Calu3 (cell line): ENCODE results near the gene KLHL29. TPM values are rescaled to one million over a fixed set of nuclear protein-coding genes. Genes with fewer than 3 reads are reported as not detected.
A peak's percentile ranks its signal among the peaks of the same experiment; 100 is the strongest.

Experiments
- Bru-seq: library from RNA; stranded (reverse); fragments of 400-500 nt; gene quantifications from one replicate; lab custom pipeline; 2021; lab: Mats Ljungman, UMichigan
- BruChase-seq, 2 experiments: library from RNA; stranded (reverse); fragments of 400-500 nt; gene quantifications; one replicate each; lab custom pipeline; 2021; lab: Mats Ljungman, UMichigan
- BruUV-seq: library from RNA; stranded (reverse); fragments of 400-500 nt; replicated peaks from 2 replicates; lab custom pipeline; 2021; lab: Mats Ljungman, UMichigan
- CTCF ChIA-PET: fragments of 300-600 bp; sonication (Branson Sonifier 250); formaldehyde crosslinking; loops from one replicate; lab custom pipeline; 2022; ENCODE audit warnings: antibody characterized with exemption; lab: Charles Lee
- DNase-seq: peaks from one replicate; pipeline ENCODE4 v3.0.0; 2022
- H3K27ac Mint-ChIP-seq: one replicate; pipeline ENCODE4 v1.8.0; 2022; ENCODE audit warnings: mixed read lengths; ENCODE audit not compliant: unreplicated experiment
- H3K27me3 Mint-ChIP-seq: one replicate; pipeline ENCODE4 v1.8.0; 2022; ENCODE audit warnings: mixed read lengths; ENCODE audit not compliant: unreplicated experiment
- H3K36me3 Mint-ChIP-seq: one replicate; pipeline ENCODE4 v1.8.0; 2022; ENCODE audit warnings: mild to moderate bottlenecking, moderate library complexity, mixed read lengths; ENCODE audit not compliant: insufficient read depth, unreplicated experiment
- H3K4me1 Mint-ChIP-seq: one replicate; pipeline ENCODE4 v1.8.0; 2022; ENCODE audit warnings: mild to moderate bottlenecking, low read depth, mixed read lengths; ENCODE audit not compliant: unreplicated experiment
- H3K4me3 Mint-ChIP-seq: one replicate; pipeline ENCODE4 v1.8.0; 2022; ENCODE audit warnings: mild to moderate bottlenecking, low read depth, moderate library complexity, mixed read lengths; ENCODE audit not compliant: unreplicated experiment
- H3K9me3 Mint-ChIP-seq: one replicate; pipeline ENCODE4 v1.8.0; 2022; ENCODE audit warnings: low read depth, mixed read lengths; ENCODE audit not compliant: unreplicated experiment
- intact Hi-C: fragments of 100-400 bp; cut with micrococcal nuclease; formaldehyde crosslinking; loops from one replicate; pipeline ENCODE4 v1.10.0; 2022; ENCODE audit not compliant: unreplicated experiment
- long read RNA-seq: library from polyadenylated mRNA; stranded (forward); transcript quantifications from one replicate; pipeline ENCODE4 v2.0.0, GENCODE V29; 2022
- total RNA-seq: library from RNA; stranded (reverse); gene quantifications from 2 replicates; pipeline ENCODE4 v1.2.3, GENCODE V29; 2022
- TF ChIP-seq, protein P1 (sequence below): fragments of 200-600 bp; IDR thresholded peaks from one replicate; pipeline ENCODE4 v1.8.0; 2022; ENCODE audit warnings: antibody characterized with exemption; ENCODE audit not compliant: unreplicated experiment

KLHL29 gene
- total RNA-seq = 11.9 and 12.4 TPM in 2 replicates
- percentile 62 among the genes with signal in this experiment for Bru-seq, nascent RNA
- percentile 55 among the genes with signal in this experiment for BruChase-seq, experiment 1, labeled RNA remaining after a 6-hour chase
- BruChase-seq, experiment 2, labeled RNA remaining after a 2-hour chase = percentile 57 among the genes with signal in this experiment
- long read RNA-seq, full-length matches to known transcripts = 1 of 8 reads
- long read RNA-seq, partial matches to known transcripts = 1 of 8 reads
- long read RNA-seq, other reads (novel, unspliced or antisense) = 6 of 8 reads

DNA sequence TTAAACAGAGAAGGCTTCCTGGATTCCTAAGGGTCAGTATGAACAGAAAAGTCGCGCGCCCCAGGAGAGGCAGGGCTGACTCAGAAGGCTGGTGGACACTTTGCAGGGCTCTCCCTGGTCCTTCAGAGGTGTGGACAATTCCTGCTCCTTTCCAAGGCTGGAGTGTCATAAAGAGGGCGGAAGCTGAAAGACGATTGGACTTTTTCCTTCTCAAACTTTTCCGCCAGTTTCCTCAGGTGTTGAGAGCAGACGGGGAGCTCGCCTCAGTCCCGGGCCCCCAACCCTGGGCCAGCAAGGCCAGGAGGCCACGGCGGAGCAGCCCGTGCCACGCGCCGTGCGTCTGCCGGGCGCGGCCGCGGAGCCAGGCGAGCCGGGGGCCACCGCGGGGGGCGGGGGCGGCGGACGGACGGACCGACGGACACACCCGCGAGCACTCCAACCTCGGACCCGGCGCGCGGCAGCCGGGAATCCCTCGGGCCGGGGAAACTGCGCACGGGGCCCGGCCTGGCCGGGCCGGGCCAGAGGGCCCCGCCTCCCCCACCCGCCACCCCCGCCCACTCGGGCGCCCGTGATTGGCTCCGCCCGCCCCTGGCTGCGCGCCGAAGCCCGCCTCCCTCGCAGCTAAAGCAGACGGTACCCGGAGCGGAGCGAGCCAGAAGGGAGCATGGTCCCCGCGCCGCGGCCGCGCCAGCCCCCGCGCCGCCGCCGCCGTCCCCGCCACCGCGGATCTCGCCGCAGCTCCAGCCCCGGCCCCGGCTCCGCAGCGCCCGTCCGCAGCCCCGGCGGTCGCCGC is at the start of gene KLHL29:
Gene KLHL29 (plus strand): TSS at position 629 of the 793 bp plus-strand sequence. CDS start 177,018 bp downstream, outside the sequence.
- H3K4me3 Mint-ChIP-seq = peak within 1 kb of the TSS; percentile 84
- CTCF ChIA-PET = interaction anchor here (0.5 to 0.6 kb wide), 2 partner anchors 99 to 692 kb away, joined by 3 to 6 read pairs; no protein-coding TSS in a partner anchor
- peaks cover 37% of the 10 kb centered on the region for H3K4me1 Mint-ChIP-seq
- intact Hi-C loops = no loop called here
- H3K27me3 Mint-ChIP-seq = no peaks in the 10 kb centered on the region
- TF ChIP-seq, protein P1, sequence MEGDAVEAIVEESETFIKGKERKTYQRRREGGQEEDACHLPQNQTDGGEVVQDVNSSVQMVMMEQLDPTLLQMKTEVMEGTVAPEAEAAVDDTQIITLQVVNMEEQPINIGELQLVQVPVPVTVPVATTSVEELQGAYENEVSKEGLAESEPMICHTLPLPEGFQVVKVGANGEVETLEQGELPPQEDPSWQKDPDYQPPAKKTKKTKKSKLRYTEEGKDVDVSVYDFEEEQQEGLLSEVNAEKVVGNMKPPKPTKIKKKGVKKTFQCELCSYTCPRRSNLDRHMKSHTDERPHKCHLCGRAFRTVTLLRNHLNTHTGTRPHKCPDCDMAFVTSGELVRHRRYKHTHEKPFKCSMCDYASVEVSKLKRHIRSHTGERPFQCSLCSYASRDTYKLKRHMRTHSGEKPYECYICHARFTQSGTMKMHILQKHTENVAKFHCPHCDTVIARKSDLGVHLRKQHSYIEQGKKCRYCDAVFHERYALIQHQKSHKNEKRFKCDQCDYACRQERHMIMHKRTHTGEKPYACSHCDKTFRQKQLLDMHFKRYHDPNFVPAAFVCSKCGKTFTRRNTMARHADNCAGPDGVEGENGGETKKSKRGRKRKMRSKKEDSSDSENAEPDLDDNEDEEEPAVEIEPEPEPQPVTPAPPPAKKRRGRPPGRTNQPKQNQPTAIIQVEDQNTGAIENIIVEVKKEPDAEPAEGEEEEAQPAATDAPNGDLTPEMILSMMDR = no peak
- H3K27ac Mint-ChIP-seq = peak within 1 kb of the TSS; percentile 56
- peaks cover 44% of the 10 kb centered on the region for H3K36me3 Mint-ChIP-seq
- peaks cover 3% of the 10 kb centered on the region for H3K9me3 Mint-ChIP-seq
- peak; percentile 88 for DNase-seq
- BruUV-seq = TSS peak; percentile 67

- no peaks in the 10 kb centered on the region for H3K9me3 Mint-ChIP-seq
- CTCF ChIA-PET = no interaction called here
- DNase-seq = no peak
- H3K27ac Mint-ChIP-seq = no peak overlapping the region
- H3K4me1 Mint-ChIP-seq = no peaks in the 10 kb centered on the region
- H3K27me3 Mint-ChIP-seq = peaks cover 69% of the 10 kb centered on the region
- no TSS peak for BruUV-seq
- no peaks in the 10 kb centered on the region for H3K36me3 Mint-ChIP-seq
- TF ChIP-seq, protein P1 = no peak
- intact Hi-C loops = no loop called here
- H3K4me3 Mint-ChIP-seq = no peak overlapping the region
These were observed 49.4 kb upstream of the KLHL29 start for GRCh38 chr2:23335550-23335949.

GRCh38 chr2:23342075-23342474 is 42.9 kb upstream of the KLHL29 start:
- no peaks in the 10 kb centered on the region for H3K36me3 Mint-ChIP-seq

GRCh38 chr2:23346029-23346428 is 39.0 kb upstream of the KLHL29 start:
- CTCF ChIA-PET = no interaction called here
- Mint-ChIP-seq H3K36me3 (no peaks in the 10 kb centered on the region), H3K4me1 (no peaks in the 10 kb centered on the region)

More at GRCh38 chr2:23342075-23342474, 42.9 kb upstream of the KLHL29 start:
- Mint-ChIP-seq H3K9me3 (no peaks in the 10 kb centered on the region), H3K4me3 (no peak overlapping the region), H3K27me3 (peaks cover 58% of the 10 kb centered on the region), H3K27ac (no peak overlapping the region), H3K4me1 (no peaks in the 10 kb centered on the region)
- BruUV-seq = no TSS peak
- intact Hi-C loops = no loop called here
- DNase-seq = no peak
- CTCF ChIA-PET = no interaction called here
- TF ChIP-seq, protein P1 = no peak

More at GRCh38 chr2:23346029-23346428, 39.0 kb upstream of the KLHL29 start:
- no TSS peak for BruUV-seq
- H3K27me3 Mint-ChIP-seq = peaks cover 62% of the 10 kb centered on the region
- TF ChIP-seq, protein P1 = no peak
- intact Hi-C loops = no loop called here
- DNase-seq = no peak
- H3K27ac Mint-ChIP-seq = no peak overlapping the region
- H3K4me3 Mint-ChIP-seq = no peak overlapping the region
- H3K9me3 Mint-ChIP-seq = no peaks in the 10 kb centered on the region
